IMR-90 (cell line): ENCODE results near the gene ADAMTS18. TPM values are rescaled to one million over a fixed set of nuclear protein-coding genes. Genes with fewer than 3 reads are reported as not detected.

ENCODE experiments used
- ATAC-seq: fragments of 200-7000 bp; cut with Tn5 transposase; 2 replicates; pipeline ENCODE4 v1.9.1; 2020; ENCODE audit warnings: low read depth, mild to moderate bottlenecking, moderate library complexity
- BruUV-seq: library from RNA; stranded (reverse); fragments of 400-500 nt; replicated peaks from 2 replicates; lab custom pipeline; 2021; lab: Mats Ljungman, UMichigan
- CTCF ChIA-PET: fragments of 300-600 bp; formaldehyde crosslinking; extraction: SDS; loops from one replicate; lab custom pipeline; 2021; ENCODE audit warnings: antibody characterized with exemption; lab: Yijun Ruan, JAX
- POLR2A ChIA-PET: fragments of 300-600 bp; sonication (Branson Sonifier 250); formaldehyde crosslinking; loops from one replicate; lab custom pipeline; 2022; ENCODE audit warnings: antibody characterized with exemption; ENCODE audit not compliant: unreplicated experiment; lab: Charles Lee
- DNase-seq: peaks from one replicate; pipeline ENCODE4 v3.0.0; 2013
- H2AFZ ChIP-seq: replicated peaks from 2 replicates; pipeline ENCODE3; 2013; ENCODE audit warnings: low read length, mild to moderate bottlenecking; ENCODE audit not compliant: poor library complexity
- H2AK5ac ChIP-seq: 2 replicates; pipeline ENCODE4 v1.6.1; 2013; ENCODE audit warnings: low read depth, low read length, inconsistent platforms
- H2AK9ac ChIP-seq: replicated peaks from 2 replicates; pipeline ENCODE3; 2013; ENCODE audit warnings: mild to moderate bottlenecking, low read depth, low read length, moderate library complexity; ENCODE audit not compliant: poor library complexity
- H2BK120ac ChIP-seq: 2 replicates; pipeline ENCODE4 v1.6.1; 2013; ENCODE audit warnings: low read depth, low read length, inconsistent platforms
- H2BK15ac ChIP-seq: 3 replicates; pipeline ENCODE4 v1.6.1; 2013; ENCODE audit warnings: low read depth, low read length, inconsistent platforms
- H2BK20ac ChIP-seq: 2 replicates; pipeline ENCODE4 v1.6.1; 2013; ENCODE audit warnings: low read depth, mild to moderate bottlenecking, inconsistent platforms, low read length, moderate library complexity
- H2BK5ac ChIP-seq: 2 replicates; pipeline ENCODE4 v1.6.1; 2013; ENCODE audit warnings: mild to moderate bottlenecking, low read depth, low read length, inconsistent platforms; ENCODE audit not compliant: poor library complexity, severe bottlenecking
- H3K14ac ChIP-seq: replicated peaks from 2 replicates; pipeline ENCODE4 v1.6.1; 2013; ENCODE audit warnings: low read depth, low read length, inconsistent platforms
- H3K18ac ChIP-seq: 2 replicates; pipeline ENCODE4 v1.6.1; 2013; ENCODE audit warnings: low read depth, low read length, control low read depth
- H3K23ac ChIP-seq: 2 replicates; pipeline ENCODE4 v1.6.1; 2013; ENCODE audit warnings: low read depth, low read length, inconsistent platforms
- H3K27ac ChIP-seq: 2 replicates; pipeline ENCODE4 v1.5.1; 2013; ENCODE audit warnings: mild to moderate bottlenecking, control low read depth, low read length; ENCODE audit not compliant: insufficient read depth
- H3K27me3 ChIP-seq: 2 replicates; pipeline ENCODE4 v1.6.1; 2013; ENCODE audit warnings: low read length; ENCODE audit not compliant: control insufficient read depth, insufficient read depth
- H3K36me3 ChIP-seq: 2 replicates; pipeline ENCODE4 v1.6.1; 2013; ENCODE audit warnings: low read length, mixed read lengths; ENCODE audit not compliant: control insufficient read depth, insufficient read depth
- H3K4ac ChIP-seq: 2 replicates; pipeline ENCODE4 v1.6.1; 2013; ENCODE audit warnings: low read depth, low read length, inconsistent platforms
- H3K4me1 ChIP-seq: 2 replicates; pipeline ENCODE4 v1.6.1; 2013; ENCODE audit warnings: low read length, mixed read lengths; ENCODE audit not compliant: control insufficient read depth, insufficient read depth
- H3K4me2 ChIP-seq: 2 replicates; pipeline ENCODE4 v1.6.1; 2013; ENCODE audit warnings: low read depth, mild to moderate bottlenecking, control low read depth, low read length, moderate library complexity
- H3K4me3 ChIP-seq: 2 replicates; pipeline ENCODE4 v1.5.1; 2013; ENCODE audit warnings: low read depth, mild to moderate bottlenecking, control low read depth, low read length, moderate library complexity; ENCODE audit not compliant: insufficient read depth
- H3K56ac ChIP-seq: 2 replicates; pipeline ENCODE4 v1.6.1; 2013; ENCODE audit warnings: low read length, inconsistent platforms; ENCODE audit not compliant: insufficient read depth; ENCODE audit errors: extremely low read depth
- H3K79me1 ChIP-seq, 2 experiments: 2 replicates each; pipeline ENCODE4 v1.6.1; 2013; ENCODE audit warnings: low read length in 2 of 2, inconsistent platforms in 1 of 2, low read depth in 1 of 2
- H3K9ac ChIP-seq: 2 replicates; pipeline ENCODE4 v1.6.1; 2013; ENCODE audit warnings: low read depth, low read length, control low read depth
- H3K9me1 ChIP-seq: 2 replicates; pipeline ENCODE4 v1.6.1; 2013; ENCODE audit warnings: low read length, inconsistent platforms; ENCODE audit not compliant: insufficient read depth
- H3K9me3 ChIP-seq: 2 replicates; pipeline ENCODE4 v1.6.1; 2013; ENCODE audit warnings: low read length; ENCODE audit not compliant: control insufficient read depth, insufficient read depth
- H4K20me1 ChIP-seq: 2 replicates; pipeline ENCODE4 v1.6.1; 2013; ENCODE audit warnings: low read length, inconsistent platforms; ENCODE audit not compliant: insufficient read depth
- H4K5ac ChIP-seq: 2 replicates; pipeline ENCODE4 v1.6.1; 2013; ENCODE audit warnings: mild to moderate bottlenecking, low read depth, low read length, control low read depth
- H4K8ac ChIP-seq, 2 experiments: 2 replicates each; pipeline ENCODE4 v1.6.1; 2013; ENCODE audit warnings: low read depth in 2 of 2, low read length in 2 of 2, control low read depth in 1 of 2, inconsistent platforms in 1 of 2
- H4K91ac ChIP-seq: 2 replicates; pipeline ENCODE4 v1.6.1; 2013; ENCODE audit warnings: low read depth, low read length, inconsistent platforms; ENCODE audit not compliant: insufficient read depth
- FOS ChIP-seq: fragments of 150-350 bp; IDR thresholded peaks from 2 replicates; pipeline ENCODE4 v1.6.1; 2016; ENCODE audit warnings: low read depth, low read length
- MXI1 ChIP-seq: IDR thresholded peaks from 2 replicates; pipeline ENCODE4 v1.6.1; 2012; ENCODE audit warnings: low read depth, mild to moderate bottlenecking, low read length, moderate library complexity, borderline replicate concordance
- WGBS, 2 experiments: methylation state at CpG; one replicate each; pipeline versions ENCODE4 v1.1.5 to v1.1.7; 2013; ENCODE audit warnings: missing lambda C conversion rate in 2 of 2; ENCODE audit not compliant: insufficient read length in 1 of 2; ENCODE audit errors: extremely low coverage in 2 of 2; 5-methylcytosine and 5-hydroxymethylcytosine counted together
- dilution Hi-C: fragments of 300-500 bp; cut with HindIII; formaldehyde crosslinking; loops from one replicate; pipeline ENCODE4 v1.14.3; 2018; ENCODE audit warnings: low sequenced_read_pairs; ENCODE audit not compliant: unreplicated experiment
- in situ Hi-C: fragments of 300-500 bp; cut with MboI; formaldehyde crosslinking; loops from 3 replicates; pipeline ENCODE4 v1.14.3; 2019; ENCODE audit warnings: low sequenced_read_pairs, inconsistent platforms, mixed read lengths
- intact Hi-C: fragments of 100-400 bp; cut with micrococcal nuclease; formaldehyde crosslinking; loops from 2 replicates; pipeline ENCODE4 v1.10.0; 2022
- polyA plus RNA-seq, 3 experiments: library from polyadenylated mRNA; depleted of rRNA; stranded (reverse); fragments of >200 nt; gene quantifications; 2 replicates each; pipeline ENCODE4 v1.2.3, GENCODE V29; 2012; ENCODE audit warnings: low replicate concordance in 1 of 3
- total RNA-seq: library from RNA; depleted of rRNA; stranded (reverse); fragments of >200 nt; gene quantifications from 2 replicates; pipeline ENCODE4 v1.2.3, GENCODE V29; 2012

Gene ADAMTS18
- total and polyA plus RNA-seq, 2 of the 4 experiments (the other 2 are of a cell fraction) = not detected

DNA sequence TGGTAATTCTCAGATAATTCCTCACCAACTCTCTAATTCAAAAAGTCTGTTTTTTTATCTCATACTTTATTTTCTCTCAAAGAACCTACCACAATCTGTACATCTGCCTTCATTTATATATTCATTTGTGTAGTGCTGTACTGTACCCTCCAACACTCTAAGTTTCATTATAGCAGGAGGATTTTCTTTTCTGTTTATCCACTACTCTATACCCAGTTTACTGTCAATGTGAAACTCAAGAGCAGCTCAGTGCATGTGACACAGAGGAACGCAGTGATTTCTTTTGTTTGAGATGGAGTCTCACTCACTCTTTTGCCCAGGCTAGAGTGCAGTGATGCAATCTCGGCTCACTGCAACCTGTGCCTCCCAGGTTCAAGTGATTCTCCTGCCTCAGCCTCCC lies 117.8 kb downstream of the ADAMTS18 start:
- no peak overlapping the region for H2BK20ac ChIP-seq
- no peaks in the 10 kb centered on the region for H3K4me1 ChIP-seq
- no peak overlapping the region for H2BK120ac ChIP-seq
- no peak overlapping the region for H3K23ac ChIP-seq
- no CpG with 5 or more reads among the region's 2 CpGs for WGBS, 2 experiments
- no peak overlapping the region for H3K4me2 ChIP-seq
- POLR2A ChIA-PET = no interaction called here
- no peak overlapping the region for H2AK5ac ChIP-seq
- no peaks in the 10 kb centered on the region for H3K79me1 ChIP-seq
- no peak overlapping the region for H2BK15ac ChIP-seq
- in situ Hi-C loops = no loop called here
- H4K8ac ChIP-seq = no peak overlapping the region
- H3K56ac ChIP-seq = no peak overlapping the region
- H3K9me3 ChIP-seq = no peaks in the 10 kb centered on the region
- intact Hi-C loops = no loop called here
- dilution Hi-C loops = no loop called here
- no peak overlapping the region for H4K5ac ChIP-seq
- no peak overlapping the region for H3K14ac ChIP-seq
- no peak overlapping the region for H3K27ac ChIP-seq
- no peaks in the 10 kb centered on the region for H3K36me3 ChIP-seq
- TF ChIP-seq FOS (no peak), MXI1 (no peak)
- no peak overlapping the region for H2AK9ac ChIP-seq
- ATAC-seq (no peak), DNase-seq (no peak)
- H4K20me1 ChIP-seq = no peaks in the 10 kb centered on the region
- CTCF ChIA-PET = no interaction called here
- H3K18ac ChIP-seq = no peak overlapping the region
- no TSS peak for BruUV-seq
- H2AFZ ChIP-seq = no peak overlapping the region
- H3K4me3 ChIP-seq = no peak overlapping the region
- H3K27me3 ChIP-seq = no peaks in the 10 kb centered on the region
- H3K9me1 ChIP-seq = no peaks in the 10 kb centered on the region
- H4K91ac ChIP-seq = no peak overlapping the region
- no peak overlapping the region for H3K9ac ChIP-seq
- H2BK5ac ChIP-seq = no peak overlapping the region
- H3K4ac ChIP-seq = no peak overlapping the region
